Left ventricle myocardium inferior (tissue), 1 donor: ENCODE results near the gene CEP85L. TPM values are rescaled to one million over a fixed set of nuclear protein-coding genes. Genes with fewer than 3 reads are reported as not detected.

Source experiments
- DNase-seq: peaks from one replicate; pipeline ENCODE4 v3.0.0-alpha.2; 2020
- H3K27ac ChIP-seq: fragments of 200-600 bp; replicated peaks from 2 replicates; pipeline ENCODE4 v1.8.0; 2021
- H3K27me3 ChIP-seq: fragments of 200-600 bp; 2 replicates; pipeline ENCODE4 v1.8.0; 2021; ENCODE audit warnings: low read depth
- H3K36me3 ChIP-seq: fragments of 200-600 bp; 2 replicates; pipeline ENCODE4 v1.8.0; 2021
- H3K4me1 ChIP-seq: fragments of 200-600 bp; 2 replicates; pipeline ENCODE4 v1.8.0; 2021
- H3K4me3 ChIP-seq: fragments of 200-600 bp; 2 replicates; pipeline ENCODE4 v1.8.0; 2021; ENCODE audit warnings: mild to moderate bottlenecking, moderate library complexity
- H3K9me3 ChIP-seq: fragments of 200-600 bp; replicated peaks from 2 replicates; pipeline ENCODE4 v1.8.0; 2021
- intact Hi-C: fragments of 100-400 bp; cut with micrococcal nuclease; formaldehyde crosslinking; loops from one replicate; pipeline ENCODE4 v1.11.0; 2022
- total RNA-seq: library from RNA; stranded (reverse); fragmentation: NEBNext Ultra II Directional; extraction: Animal tissue kit (Norgen Biotek cat#: 25700); gene quantifications from one replicate; pipeline ENCODE4 v1.2.1, GENCODE V29; 2021
- TF ChIP-seq, protein P1 (sequence below): fragments of 200-600 bp; IDR thresholded peaks from 2 replicates; pipeline ENCODE4 v1.8.0; 2021; ENCODE audit warnings: antibody characterized with exemption, mild to moderate bottlenecking, borderline replicate concordance
- donor health status: DM: no; HTN: yes; CAD: no; lungs with severe emphysema.

CEP85L gene
- total RNA-seq, 1 donor from 2014 or later: 11.5 TPM

DNA sequence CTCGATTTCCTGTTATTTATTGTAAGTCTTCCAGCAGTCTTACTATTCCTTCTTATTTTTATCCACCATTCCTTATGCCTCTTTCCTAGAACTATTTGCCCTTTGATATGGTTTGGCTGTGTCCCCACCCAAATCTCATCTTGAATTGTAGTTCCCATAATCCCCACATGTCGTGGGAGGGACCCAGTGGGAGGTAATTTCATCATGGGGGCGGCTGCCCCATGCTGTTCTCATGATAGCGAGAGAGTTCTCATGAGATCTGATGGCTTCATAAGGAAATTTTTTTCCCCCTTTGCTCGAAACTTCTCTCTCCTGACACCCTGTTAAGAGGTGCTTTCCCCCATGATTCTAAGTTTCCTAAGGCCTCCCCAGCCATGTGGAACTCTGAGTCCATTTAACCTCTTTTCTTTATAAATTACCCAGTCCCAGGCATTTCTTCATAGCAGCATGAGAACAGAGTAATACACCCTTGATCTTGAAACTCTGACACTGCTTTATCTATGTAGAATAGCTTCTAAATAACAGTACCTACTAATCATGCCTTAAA, 54.5 kb downstream of the CEP85L start:
- intact Hi-C loops: no loop called here
- no peaks in the 10 kb centered on the region for H3K36me3 ChIP-seq
- no peak overlapping the region for H3K4me3 ChIP-seq
- no peaks in the 10 kb centered on the region for H3K9me3 ChIP-seq
- no peak overlapping the region for H3K27ac ChIP-seq
- no peaks in the 10 kb centered on the region for H3K27me3 ChIP-seq
- TF ChIP-seq, protein P1, sequence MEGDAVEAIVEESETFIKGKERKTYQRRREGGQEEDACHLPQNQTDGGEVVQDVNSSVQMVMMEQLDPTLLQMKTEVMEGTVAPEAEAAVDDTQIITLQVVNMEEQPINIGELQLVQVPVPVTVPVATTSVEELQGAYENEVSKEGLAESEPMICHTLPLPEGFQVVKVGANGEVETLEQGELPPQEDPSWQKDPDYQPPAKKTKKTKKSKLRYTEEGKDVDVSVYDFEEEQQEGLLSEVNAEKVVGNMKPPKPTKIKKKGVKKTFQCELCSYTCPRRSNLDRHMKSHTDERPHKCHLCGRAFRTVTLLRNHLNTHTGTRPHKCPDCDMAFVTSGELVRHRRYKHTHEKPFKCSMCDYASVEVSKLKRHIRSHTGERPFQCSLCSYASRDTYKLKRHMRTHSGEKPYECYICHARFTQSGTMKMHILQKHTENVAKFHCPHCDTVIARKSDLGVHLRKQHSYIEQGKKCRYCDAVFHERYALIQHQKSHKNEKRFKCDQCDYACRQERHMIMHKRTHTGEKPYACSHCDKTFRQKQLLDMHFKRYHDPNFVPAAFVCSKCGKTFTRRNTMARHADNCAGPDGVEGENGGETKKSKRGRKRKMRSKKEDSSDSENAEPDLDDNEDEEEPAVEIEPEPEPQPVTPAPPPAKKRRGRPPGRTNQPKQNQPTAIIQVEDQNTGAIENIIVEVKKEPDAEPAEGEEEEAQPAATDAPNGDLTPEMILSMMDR: no peak
- DNase-seq: no peak
- peaks cover 36% of the 10 kb centered on the region for H3K4me1 ChIP-seq

GRCh38 chr6:118594877-118595276, 56.5 kb downstream of the CEP85L start:
- H3K4me3 ChIP-seq: no peak overlapping the region
- peaks cover 56% of the 10 kb centered on the region for H3K4me1 ChIP-seq
- no peaks in the 10 kb centered on the region for H3K36me3 ChIP-seq
- H3K27ac ChIP-seq: no peak overlapping the region
- H3K9me3 ChIP-seq: no peaks in the 10 kb centered on the region
- TF ChIP-seq, protein P1: no peak
- no peak for DNase-seq
- H3K27me3 ChIP-seq: no peaks in the 10 kb centered on the region
- intact Hi-C loops: no loop called here

GRCh38 chr6:118591897-118592296, 59.5 kb downstream of the CEP85L start:
- H3K27me3 ChIP-seq: no peaks in the 10 kb centered on the region
- no peak overlapping the region for H3K27ac ChIP-seq
- TF ChIP-seq, protein P1: no peak
- no peaks in the 10 kb centered on the region for H3K36me3 ChIP-seq
- peaks cover 54% of the 10 kb centered on the region for H3K4me1 ChIP-seq
- no peaks in the 10 kb centered on the region for H3K9me3 ChIP-seq
- intact Hi-C loops: no loop called here
- no peak for DNase-seq
- no peak overlapping the region for H3K4me3 ChIP-seq

- intact Hi-C loops: loop anchor here (10.0 kb wide), 1 partner anchor 305 kb away; no protein-coding TSS in a partner anchor
- H3K4me3 ChIP-seq: no peak overlapping the region
- TF ChIP-seq, protein P1: no peak
- peaks cover 45% of the 10 kb centered on the region for H3K4me1 ChIP-seq
- H3K9me3 ChIP-seq: no peaks in the 10 kb centered on the region
- DNase-seq: no peak
- H3K27me3 ChIP-seq: no peaks in the 10 kb centered on the region
- H3K27ac ChIP-seq: no peak overlapping the region
- H3K36me3 ChIP-seq: no peaks in the 10 kb centered on the region
Measured at GRCh38 chr6:118589649-118590365, 61.6 kb downstream of the CEP85L start.

- TF ChIP-seq, protein P1: no peak
- intact Hi-C loops: loop anchor here (10.0 kb wide), 1 partner anchor 304 kb away; no protein-coding TSS in a partner anchor
- no peak overlapping the region for H3K27ac ChIP-seq
- DNase-seq: no peak
- peaks cover 45% of the 10 kb centered on the region for H3K4me1 ChIP-seq
- H3K9me3 ChIP-seq: no peaks in the 10 kb centered on the region
- no peak overlapping the region for H3K4me3 ChIP-seq
- no peaks in the 10 kb centered on the region for H3K27me3 ChIP-seq
- H3K36me3 ChIP-seq: no peaks in the 10 kb centered on the region
Measured at GRCh38 chr6:118589186-118589585, 62.2 kb downstream of the CEP85L start.
